ENCODE results near the gene FXYD1. TPM values are rescaled to one million over a fixed set of nuclear protein-coding genes. Genes with fewer than 3 reads are reported as not detected.
"Not testable (repeated sequence)": the region's sequence is repeated elsewhere in the genome, so short reads cannot be mapped to it uniquely, and the experiment has no call there.

Gene FXYD1
- 280 TPM for total RNA-seq

DNA sequence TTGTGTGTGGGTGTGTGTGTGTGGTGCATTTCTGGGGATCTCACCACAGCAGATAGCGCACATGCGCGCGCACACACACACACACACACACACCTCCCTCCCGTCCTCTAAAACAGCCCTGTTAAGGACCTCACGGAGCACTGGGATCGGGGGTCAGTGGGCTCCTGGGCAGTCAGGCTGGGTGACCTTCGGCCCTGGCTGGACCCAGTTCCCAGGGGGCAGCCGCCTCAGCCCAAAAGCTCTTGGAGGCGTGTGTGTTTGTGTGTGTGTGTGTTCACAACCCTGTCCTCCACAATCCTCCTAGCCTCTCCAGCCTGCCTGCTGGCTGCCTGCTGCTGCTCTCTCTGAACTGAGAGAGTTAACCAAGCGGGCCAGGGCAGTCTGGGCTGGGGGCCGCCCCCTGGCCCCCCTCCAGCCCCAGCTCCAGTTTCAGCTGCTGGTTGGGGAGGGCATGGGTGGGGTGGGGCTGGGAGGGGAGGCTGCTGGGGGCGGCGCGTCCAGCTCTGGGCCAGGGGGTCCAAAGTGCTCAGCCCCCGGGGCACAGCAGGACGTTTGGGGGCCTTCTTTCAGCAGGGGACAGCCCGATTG is at the start of gene FXYD1:
FXYD1 (plus strand) TSS at position 520 of the 588 bp plus-strand sequence. CDS start 1,256 bp downstream, outside the sequence.
- ATAC-seq, result peak; percentile 42
- peak; percentile 89 for DNase-seq (ENCODE audit: low spot score)

- peak; percentile 49 for ATAC-seq
- DNase-seq (ENCODE audit: low spot score), result no peak
These were observed 49.1 kb upstream of the FXYD1 start for GRCh38 chr19:35089554-35089953.

GRCh38 chr19:35090160-35090505 is 48.5 kb upstream of the FXYD1 start:
- DNase-seq (ENCODE audit: low spot score) (no peak), ATAC-seq (peak; percentile 39)

DNA sequence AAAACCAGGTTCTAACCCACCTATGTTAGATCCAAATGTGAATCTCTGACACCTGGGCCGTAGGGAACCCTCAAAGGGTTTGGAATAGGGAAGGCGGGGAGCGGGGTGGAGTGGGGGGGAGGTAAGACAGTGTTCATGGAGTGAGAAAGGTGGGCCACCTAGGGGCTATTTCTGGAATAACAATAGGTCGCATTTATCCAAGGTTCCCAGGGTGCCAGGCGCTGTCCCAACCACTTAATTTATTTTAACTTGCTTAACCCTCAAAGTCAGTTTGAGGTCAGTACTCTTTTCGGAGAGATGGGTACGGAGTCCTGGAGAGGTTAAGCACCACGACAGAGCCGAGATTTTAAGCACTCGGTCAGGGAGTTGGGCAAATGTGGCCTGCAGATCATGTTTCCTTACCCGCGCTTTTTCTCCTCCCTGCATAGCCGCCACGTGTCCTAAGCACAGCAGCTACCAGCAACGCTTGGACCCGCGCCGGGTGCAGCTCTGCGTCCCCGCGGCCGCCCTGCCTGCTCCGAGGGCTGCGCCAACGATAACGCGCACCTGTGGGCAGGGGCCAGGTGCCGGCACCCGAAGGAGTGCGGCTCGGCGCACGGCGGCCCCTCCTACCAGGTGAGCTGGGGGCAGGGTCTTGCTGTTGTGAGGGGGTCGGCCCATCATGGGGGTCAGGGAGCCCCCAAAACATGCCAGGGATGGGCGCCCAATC is 48.0 kb upstream of the FXYD1 start:
- DNase-seq (ENCODE audit: low spot score) (peak; percentile 81), ATAC-seq (peak; percentile 92)

GRCh38 chr19:35093430-35093829 is 45.2 kb upstream of the FXYD1 start:
- DNase-seq (ENCODE audit: low spot score), result no peak
- no peak for ATAC-seq

DNA sequence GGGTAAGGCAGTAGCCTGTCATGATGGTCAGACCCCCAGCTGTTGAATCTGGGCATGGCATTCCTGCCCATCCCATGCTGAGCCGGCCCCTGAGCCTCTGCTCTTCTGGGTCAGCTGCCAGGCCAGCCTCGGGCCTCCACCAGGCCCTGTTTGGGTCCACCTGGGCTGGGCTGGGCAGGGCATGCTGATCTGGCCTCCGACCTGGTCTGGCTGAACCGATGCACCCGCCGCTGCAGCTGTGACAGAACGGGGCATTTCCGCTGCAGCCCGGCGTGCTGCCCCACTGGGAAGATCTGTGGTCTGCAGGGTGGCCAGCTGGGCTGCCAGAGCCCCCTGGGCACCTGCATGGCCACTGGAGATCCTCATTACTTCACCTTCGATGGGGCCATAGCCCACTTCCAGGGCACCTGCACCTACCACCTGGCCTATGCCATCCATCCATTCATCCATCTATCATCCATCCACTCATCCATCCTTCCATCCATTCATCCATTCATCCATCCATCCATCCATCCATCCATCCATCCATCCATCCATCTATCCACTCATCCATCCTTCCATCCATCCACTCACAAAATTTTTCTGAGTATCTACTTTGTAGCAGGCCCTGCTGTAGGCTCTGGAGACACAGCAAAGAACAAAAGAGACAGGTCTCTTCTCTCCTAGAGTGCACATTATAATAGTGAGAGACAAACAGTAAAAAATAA is 44.5 kb upstream of the FXYD1 start:
- ATAC-seq (no peak), DNase-seq (ENCODE audit: low spot score) (no peak)

GRCh38 chr19:35094656-35095055 is 44.0 kb upstream of the FXYD1 start:
- DNase-seq (ENCODE audit: low spot score) (no peak), ATAC-seq (no peak)

DNA sequence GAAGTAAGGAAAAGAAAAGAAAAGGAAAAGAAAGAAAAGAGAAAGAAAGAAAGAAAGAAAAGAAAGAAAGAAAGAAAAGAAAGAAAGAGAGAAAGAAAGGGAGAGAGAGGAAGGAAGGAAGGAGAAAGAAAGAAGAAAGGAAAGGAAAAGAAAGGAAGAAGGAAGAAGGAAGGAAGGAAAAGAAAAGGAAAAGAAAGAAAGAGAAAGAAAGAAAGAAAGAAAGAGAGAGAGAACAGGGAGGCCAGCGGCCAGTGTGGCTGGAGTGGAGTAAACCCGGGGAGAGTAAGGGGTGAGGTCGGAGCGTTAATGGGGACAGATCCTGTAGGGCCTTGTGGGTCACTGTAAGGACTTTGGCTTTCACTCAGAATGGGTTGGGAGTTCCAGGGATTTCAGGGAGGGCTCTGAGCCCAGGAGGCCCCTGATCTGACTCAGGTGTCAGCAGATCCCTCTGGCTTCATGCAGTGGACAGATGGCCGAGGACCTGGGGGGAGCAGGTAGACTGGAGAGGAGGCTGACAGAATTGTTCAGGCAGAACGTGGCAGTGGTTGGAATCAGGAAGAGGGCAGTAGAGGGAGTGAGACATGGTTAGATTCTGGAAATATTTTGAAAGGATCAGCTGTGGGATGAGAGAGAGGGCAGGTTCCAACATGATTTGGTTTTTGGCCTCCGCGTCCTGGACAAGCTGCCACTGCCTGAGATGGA is 42.8 kb upstream of the FXYD1 start:
- ATAC-seq, result no peak

GRCh38 chr19:35098413-35099049 is 40.1 kb upstream of the FXYD1 start:
- peak; percentile 89 for ATAC-seq

More for the DNA sequence above, 42.8 kb upstream of the FXYD1 start:
- DNase-seq (ENCODE audit: low spot score), result no peak

DNA sequence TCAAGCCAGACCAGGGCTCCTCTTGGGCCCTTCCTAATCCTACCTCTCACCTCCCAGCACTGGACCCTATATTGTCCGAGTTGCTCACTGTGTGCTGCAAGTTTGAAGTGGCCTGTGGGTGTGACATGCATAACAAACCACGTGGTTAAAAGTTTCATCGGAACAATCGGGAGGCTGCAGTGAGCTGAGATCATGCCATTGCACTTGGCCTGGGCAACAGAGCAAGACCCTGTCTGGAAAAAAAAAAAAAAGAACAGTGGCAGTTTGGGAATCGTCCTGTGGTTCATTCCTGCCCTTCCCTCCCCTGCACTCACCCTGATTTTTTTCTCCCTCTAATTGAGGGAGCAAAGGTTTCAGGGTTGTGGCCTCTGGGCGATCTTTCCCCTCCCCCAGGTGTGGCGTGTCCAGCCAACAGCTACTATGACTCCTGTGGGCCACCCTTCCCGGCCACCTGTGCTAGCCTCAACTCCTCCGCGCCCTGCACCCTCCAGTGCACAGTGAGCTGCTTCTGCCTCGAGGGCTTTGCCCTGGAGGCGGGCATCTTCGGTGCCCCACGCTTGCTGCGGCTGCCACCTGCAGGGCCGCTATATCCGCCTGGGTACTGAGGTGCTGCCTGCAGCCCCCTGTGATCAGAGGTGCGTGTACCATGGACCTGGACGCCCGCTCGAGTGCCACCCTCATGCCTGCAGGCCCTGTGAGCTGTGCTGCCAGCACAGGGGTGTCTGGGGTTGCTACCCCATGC is 39.3 kb upstream of the FXYD1 start:
- DNase-seq (ENCODE audit: low spot score) (no peak), ATAC-seq (peak; percentile 57)

More at GRCh38 chr19:35098413-35099049, 40.1 kb upstream of the FXYD1 start:
- DNase-seq (ENCODE audit: low spot score), result peak; percentile 84

- ATAC-seq (no peak), DNase-seq (ENCODE audit: low spot score) (no peak)
These were observed 38.7 kb upstream of the FXYD1 start for GRCh38 chr19:35099897-35100275.

- ATAC-seq, result no peak
- no peak for DNase-seq (ENCODE audit: low spot score)
These were observed 37.8 kb upstream of the FXYD1 start for GRCh38 chr19:35100588-35101533.

GRCh38 chr19:35101949-35102348 is 36.7 kb upstream of the FXYD1 start:
- not testable (repeated sequence) for ATAC-seq; DNase-seq (ENCODE audit: low spot score)

- DNase-seq (ENCODE audit: low spot score), result not testable (repeated sequence)
These were observed 35.0 kb upstream of the FXYD1 start for GRCh38 chr19:35103614-35104013.

GRCh38 chr19:35104361-35104760 is 34.3 kb upstream of the FXYD1 start:
- no peak for ATAC-seq
- DNase-seq (ENCODE audit: low spot score), result no peak

More at GRCh38 chr19:35103614-35104013, 35.0 kb upstream of the FXYD1 start:
- not testable (repeated sequence) for ATAC-seq

DNA sequence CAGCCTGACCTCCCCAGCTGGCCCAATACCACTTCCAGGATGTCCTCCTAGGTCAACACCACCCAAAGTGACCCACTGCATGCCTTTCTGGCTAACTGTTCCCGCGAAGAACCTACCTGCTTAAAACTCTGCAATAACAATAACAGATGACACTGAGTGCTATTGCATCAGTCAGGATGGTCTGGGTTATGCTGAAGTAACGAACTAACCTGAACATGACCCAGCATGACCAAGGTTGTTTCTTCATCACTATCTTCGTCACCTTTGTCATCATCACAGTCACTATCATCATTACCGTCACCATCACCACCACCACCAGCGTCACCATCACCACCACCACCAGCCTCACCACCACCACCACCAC is 33.6 kb upstream of the FXYD1 start:
- no peak for DNase-seq (ENCODE audit: low spot score)
- ATAC-seq, result no peak

DNA sequence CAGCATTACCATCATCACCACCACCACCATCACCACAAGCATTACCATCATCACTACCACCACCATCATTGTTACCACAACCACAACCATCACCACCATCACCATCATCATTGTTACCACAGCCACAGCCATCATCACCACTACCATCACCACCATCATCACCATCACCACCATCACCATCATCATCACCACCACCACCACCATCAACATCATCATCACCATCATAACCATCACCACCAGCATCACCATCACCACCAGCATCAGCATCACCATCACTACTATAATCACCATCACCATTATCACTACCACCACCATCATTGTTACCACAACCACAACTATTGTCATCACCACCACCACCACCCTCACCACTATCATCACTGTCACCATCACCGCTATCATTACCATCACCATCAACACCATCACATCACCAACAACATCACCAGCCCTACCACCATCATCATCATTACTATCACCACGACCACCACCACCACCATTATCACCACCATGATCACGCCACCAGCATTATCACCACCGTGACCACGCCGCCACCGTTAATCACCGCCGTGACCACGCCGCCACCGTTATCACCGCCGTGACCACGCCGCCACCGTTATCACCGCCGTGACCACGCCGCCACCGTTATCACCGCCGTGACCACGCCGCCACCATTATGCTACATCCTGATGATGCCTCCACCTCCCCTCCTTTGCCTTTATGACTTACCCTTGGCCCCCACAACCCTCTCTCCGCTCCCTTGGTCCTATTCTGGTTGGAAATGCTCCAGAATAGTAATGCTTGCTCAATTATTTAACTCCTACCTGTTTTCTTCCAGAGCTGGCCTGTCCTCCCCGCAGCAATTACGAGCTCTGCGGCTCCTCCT is 33.0 kb upstream of the FXYD1 start:
- ATAC-seq, result no peak
- no peak for DNase-seq (ENCODE audit: low spot score)

DNA sequence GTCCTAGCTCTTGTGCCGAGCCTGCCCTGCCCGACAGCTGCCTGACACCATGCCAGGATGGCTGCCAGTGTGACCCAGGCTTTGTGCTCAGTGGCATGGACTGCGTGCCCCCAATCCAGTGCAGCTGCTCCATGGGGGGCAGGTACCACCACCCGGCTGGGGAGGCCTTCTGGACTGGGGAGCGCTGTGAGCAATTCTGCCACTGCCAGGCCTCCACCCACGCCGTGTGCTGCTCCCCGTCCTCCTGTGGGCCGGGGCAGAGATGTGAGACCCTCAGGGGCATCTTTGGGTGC is 32.4 kb upstream of the FXYD1 start:
- DNase-seq (ENCODE audit: low spot score), result no peak
- no peak for ATAC-seq

Data from left lobe of liver (tissue), 2 donors.